CD14-positive monocyte (primary cell): ENCODE data around the gene HMCN1. TPM values are rescaled to one million over a fixed set of nuclear protein-coding genes. Genes with fewer than 3 reads are reported as not detected.
"Not testable (repeated sequence)": the region's sequence is repeated elsewhere in the genome, so short reads cannot be mapped to it uniquely, and the experiment has no call there.

Experiments used
- DNase-seq, 3 donors: peaks; one replicate each; pipeline ENCODE4 v3.0.0-alpha.2; 2011 to 2022
- H2AFZ ChIP-seq: 2 replicates; pipeline ENCODE4 v1.6.0; 2012; ENCODE audit warnings: mild to moderate bottlenecking, low read depth, low read length, inconsistent platforms; ENCODE audit not compliant: insufficient read depth, poor library complexity, severe bottlenecking
- H3K27ac ChIP-seq, 2 donors: 1 replicate in 1 of 2; 2 replicates in 1 of 2; pipeline ENCODE4 v1.5.1; 2012 to 2013; ENCODE audit warnings: low read length in 2 of 2, control low read depth in 1 of 2, inconsistent platforms in 1 of 2, low read depth in 1 of 2, mild to moderate bottlenecking in 1 of 2
- H3K27me3 ChIP-seq, 2 donors: one replicate each; pipeline versions ENCODE4 v1.6.0 to v1.6.1; 2011 to 2013; ENCODE audit warnings: low read length in 2 of 2; ENCODE audit not compliant: control insufficient read depth in 2 of 2, insufficient read depth in 2 of 2
- H3K36me3 ChIP-seq, 2 donors: replicated peaks in 1 of 2; 1 replicate in 1 of 2; 2 replicates in 1 of 2; pipeline versions ENCODE4 v1.5.1 to v1.6.1; 2012 to 2013; ENCODE audit warnings: low read length in 2 of 2, control low read depth in 1 of 2, inconsistent platforms in 1 of 2, mild to moderate bottlenecking in 1 of 2; ENCODE audit not compliant: insufficient read depth in 2 of 2, control insufficient read depth in 1 of 2
- H3K4me1 ChIP-seq, 2 donors: 1 replicate in 1 of 2; 2 replicates in 1 of 2; pipeline versions ENCODE4 v1.5.1 to v1.6.1; 2012 to 2013; ENCODE audit warnings: low read length in 2 of 2, control low read depth in 1 of 2, inconsistent platforms in 1 of 2, mild to moderate bottlenecking in 1 of 2, moderate library complexity in 1 of 2; ENCODE audit not compliant: insufficient read depth in 2 of 2, control insufficient read depth in 1 of 2
- H3K4me2 ChIP-seq: replicated peaks from 2 replicates; pipeline ENCODE3; 2012; ENCODE audit warnings: low read length, moderate library complexity, mild to moderate bottlenecking; ENCODE audit not compliant: poor library complexity, severe bottlenecking; ENCODE audit errors: extremely low read depth
- H3K4me3 ChIP-seq, 3 experiments: fragments of 200-600 bp in 1 of 3; sonication (generic) in 1 of 3; replicated peaks in 1 of 3; 1 replicate in 2 of 3; 2 replicates in 1 of 3; pipeline ENCODE4 v1.5.1; 2011 to 2013; ENCODE audit warnings: low read length in 3 of 3, mild to moderate bottlenecking in 3 of 3, control low read depth in 2 of 3, low read depth in 2 of 3, inconsistent platforms in 1 of 3, moderate library complexity in 1 of 3
- H3K79me2 ChIP-seq: 2 replicates; pipeline ENCODE4 v1.6.0; 2012; ENCODE audit warnings: mild to moderate bottlenecking, control low read depth, inconsistent platforms, low read length, moderate library complexity; ENCODE audit not compliant: insufficient read depth
- H3K9ac ChIP-seq: 2 replicates; pipeline ENCODE4 v1.6.0; 2017; ENCODE audit warnings: low read length, mild to moderate bottlenecking; ENCODE audit not compliant: insufficient read depth, poor library complexity, severe bottlenecking
- H3K9me3 ChIP-seq, 2 donors: replicated peaks in 1 of 2; 1 replicate in 1 of 2; 2 replicates in 1 of 2; pipeline versions ENCODE4 v1.5.1 to v1.6.1; 2012 to 2013; ENCODE audit warnings: low read length in 2 of 2, control low read depth in 1 of 2; ENCODE audit not compliant: control insufficient read depth in 1 of 2, insufficient read depth in 1 of 2
- H4K20me1 ChIP-seq: 2 replicates; pipeline ENCODE4 v1.6.0; 2012; ENCODE audit warnings: mild to moderate bottlenecking, low read length, control low read depth, moderate library complexity; ENCODE audit not compliant: insufficient read depth
- H3K27ac Mint-ChIP-seq, 7 donors: one replicate each; pipeline ENCODE4 v1.8.0; 2020; ENCODE audit warnings: mild to moderate bottlenecking in 7 of 7, mixed read lengths in 7 of 7, moderate library complexity in 6 of 7, inconsistent platforms in 2 of 7
- H3K27me3 Mint-ChIP-seq, 3 donors: one replicate each; pipeline ENCODE4 v1.8.0; 2021 to 2022; ENCODE audit warnings: low read depth in 3 of 3, mild to moderate bottlenecking in 3 of 3, mixed read lengths in 3 of 3, moderate library complexity in 3 of 3, inconsistent platforms in 1 of 3
- H3K36me3 Mint-ChIP-seq, 2 donors: one replicate each; pipeline ENCODE4 v1.8.0; 2020; ENCODE audit warnings: mixed read lengths in 2 of 2, inconsistent platforms in 1 of 2, mild to moderate bottlenecking in 1 of 2
- H3K4me1 Mint-ChIP-seq: one replicate; pipeline ENCODE4 v1.8.0; 2020; ENCODE audit warnings: mild to moderate bottlenecking, mixed read lengths
- H3K4me3 Mint-ChIP-seq, 2 donors: one replicate each; pipeline ENCODE4 v1.8.0; 2020; ENCODE audit warnings: mild to moderate bottlenecking in 2 of 2, mixed read lengths in 2 of 2, moderate library complexity in 1 of 2
- H3K9me3 Mint-ChIP-seq, 7 donors: one replicate each; pipeline ENCODE4 v1.8.0; 2020 to 2022; ENCODE audit warnings: mixed read lengths in 7 of 7, mild to moderate bottlenecking in 6 of 7, moderate library complexity in 6 of 7, inconsistent platforms in 2 of 7
- CTCF ChIP-seq: fragments of 200-600 bp; IDR thresholded peaks from one replicate; pipeline ENCODE4 v1.8.0; 2022; ENCODE audit warnings: antibody characterized with exemption, mild to moderate bottlenecking
- WGBS: methylation state at CpG from one replicate; pipeline ENCODE4 v1.1.5; 2013; ENCODE audit warnings: missing lambda C conversion rate; ENCODE audit not compliant: insufficient coverage; 5-methylcytosine and 5-hydroxymethylcytosine counted together
- intact Hi-C, 2 donors: fragments of 100-400 bp; cut with micrococcal nuclease; formaldehyde crosslinking; loops; one replicate each; pipeline versions ENCODE4 v1.15.0 to v1.15.1; 2023
- polyA plus RNA-seq, 3 donors: library from polyadenylated mRNA; depleted of rRNA in 1 of 3; unstranded in 2 of 3; stranded (reverse) in 1 of 3; fragments of 300-500 nt in 2 of 3; fragments of >200 nt in 1 of 3; fragmentation: Illumina TruSeq in 2 of 3; gene quantifications; 1 replicate in 2 of 3; 2 replicates in 1 of 3; pipeline ENCODE4 v1.2.3, GENCODE V29; 2012 to 2021

Gene HMCN1
- polyA plus RNA-seq, 3 donors, result not detected

GRCh38 chr1:185886046-185886445, 151.9 kb downstream of the HMCN1 start:
- H2AFZ ChIP-seq, result no peak overlapping the region
- H3K4me3 Mint-ChIP-seq, result no peak overlapping the region
- no peaks in the 10 kb centered on the region for H3K9me3 ChIP-seq
- H3K27me3 ChIP-seq, result no peaks in the 10 kb centered on the region
- H3K27ac Mint-ChIP-seq, result no peak overlapping the region
- H3K36me3 Mint-ChIP-seq, result no peaks in the 10 kb centered on the region
- no peak overlapping the region for H3K27ac ChIP-seq
- TF ChIP-seq CTCF, result no peak
- H3K79me2 ChIP-seq, result no peaks in the 10 kb centered on the region
- H3K4me3 ChIP-seq, result no peak overlapping the region
- intact Hi-C loops, result no loop called here
- H3K4me1 Mint-ChIP-seq, result no peaks in the 10 kb centered on the region
- no peaks in the 10 kb centered on the region for H3K4me1 ChIP-seq
- no CpG with 5 or more reads among the region's 1 CpG for WGBS
- peaks cover 0 to 7% (median 3%) of the 10 kb centered on the region in 7 donors for H3K9me3 Mint-ChIP-seq
- no peak for DNase-seq
- no peak overlapping the region for H3K9ac ChIP-seq
- H3K4me2 ChIP-seq, result no peak overlapping the region
- H3K36me3 ChIP-seq, result no peaks in the 10 kb centered on the region
- H4K20me1 ChIP-seq, result no peaks in the 10 kb centered on the region
- peaks cover 0 to 1% (median 0%) of the 10 kb centered on the region in 3 donors for H3K27me3 Mint-ChIP-seq

GRCh38 chr1:185886671-185887070, 152.5 kb downstream of the HMCN1 start:
- Mint-ChIP-seq H3K4me1 (no peaks in the 10 kb centered on the region), H3K9me3 (peaks cover 0 to 7% (median 2%) of the 10 kb centered on the region in 7 donors), H3K4me3 (no peak overlapping the region), H3K36me3 (no peaks in the 10 kb centered on the region), H3K27ac (no peak overlapping the region), H3K27me3 (no peaks in the 10 kb centered on the region)
- Histone ChIP-seq H3K27me3 (no peaks in the 10 kb centered on the region), H3K9ac (no peak overlapping the region), H3K27ac (no peak overlapping the region), H3K4me1 (no peaks in the 10 kb centered on the region), H4K20me1 (no peaks in the 10 kb centered on the region), H3K4me3 (no peak overlapping the region), H3K4me2 (no peak overlapping the region), H3K9me3 (no peaks in the 10 kb centered on the region), H3K36me3 (no peaks in the 10 kb centered on the region), H3K79me2 (no peaks in the 10 kb centered on the region), H2AFZ (no peak overlapping the region)
- intact Hi-C loops, result no loop called here
- TF ChIP-seq CTCF, result no peak
- 88% methylated on average over 2 of the region's 4 CpGs for WGBS
- DNase-seq, result no peak

GRCh38 chr1:185892831-185893403, 158.7 kb downstream of the HMCN1 start:
- H3K36me3 ChIP-seq, H4K20me1 ChIP-seq, H3K4me2 ChIP-seq, H3K4me1 ChIP-seq, H3K4me3 Mint-ChIP-seq, H3K9ac ChIP-seq, DNase-seq, H3K36me3 Mint-ChIP-seq, H3K27me3 Mint-ChIP-seq, H3K4me1 Mint-ChIP-seq, H3K27me3 ChIP-seq, H3K27ac Mint-ChIP-seq, H3K79me2 ChIP-seq, H3K9me3 ChIP-seq, H3K4me3 ChIP-seq, H3K27ac ChIP-seq, H2AFZ ChIP-seq, intact Hi-C loops: not testable (repeated sequence)
- peaks cover 3 to 16% (median 7%) of the 10 kb centered on the region in 7 donors for H3K9me3 Mint-ChIP-seq
- WGBS, result 94% methylated on average over 15 of the region's 26 CpGs
